Sigmoid colon (tissue), 7 donors: Measurements from ENCODE around the gene FAM240A. TPM values are rescaled to one million over a fixed set of nuclear protein-coding genes. Genes with fewer than 3 reads are reported as not detected.
"Not testable (repeated sequence)": the region's sequence is repeated elsewhere in the genome, so short reads cannot be mapped to it uniquely, and the experiment has no call there.

Source experiments
- DNase-seq: peaks from one replicate; pipeline ENCODE4 v3.0.0-alpha.2; 2019
- H3K27ac ChIP-seq, 4 donors: fragments of 200-600 bp; sonication (generic); one replicate each; pipeline ENCODE4 v1.5.1; 2016 to 2019; ENCODE audit warnings: mild to moderate bottlenecking in 1 of 4
- H3K27me3 ChIP-seq, 3 donors: fragments of 200-600 bp; sonication (generic); one replicate each; pipeline ENCODE4 v1.5.1; 2019; ENCODE audit warnings: mild to moderate bottlenecking in 1 of 3
- H3K36me3 ChIP-seq, 4 donors: fragments of 200-600 bp; sonication (generic); one replicate each; pipeline ENCODE4 v1.5.1; 2016 to 2019
- H3K4me1 ChIP-seq, 4 donors: fragments of 200-600 bp; sonication (generic); one replicate each; pipeline ENCODE4 v1.5.1; 2017 to 2019
- H3K4me3 ChIP-seq, 4 donors: fragments of 200-600 bp; sonication (generic); one replicate each; pipeline ENCODE4 v1.5.1; 2017 to 2019; ENCODE audit warnings: mild to moderate bottlenecking in 2 of 4, moderate library complexity in 1 of 4
- H3K9me3 ChIP-seq, 4 donors: fragments of 200-600 bp in 3 of 4; sonication (generic) in 3 of 4; one replicate each; pipeline versions ENCODE4 v1.5.1 to v1.6.1; 2013 to 2019
- CTCF ChIP-seq, 4 experiments: fragments of 450-650 bp in 3 of 4; fragments of 200-600 bp in 1 of 4; IDR thresholded peaks; one replicate each; pipeline ENCODE4 v1.5.1; 2016 to 2019; ENCODE audit warnings: antibody characterized with exemption in 4 of 4, mild to moderate bottlenecking in 3 of 4, moderate library complexity in 2 of 4
- EP300 ChIP-seq, 4 donors: sonication (generic); formaldehyde crosslinking; IDR thresholded peaks; one replicate each; pipeline ENCODE4 v1.6.1; 2017; ENCODE audit warnings: antibody characterized with exemption in 4 of 4
- POLR2A ChIP-seq, 2 donors: fragments of 450-650 bp; IDR thresholded peaks; one replicate each; pipeline ENCODE4 v1.6.1; 2016; ENCODE audit warnings: antibody characterized with exemption in 2 of 2, mild to moderate bottlenecking in 2 of 2, moderate library complexity in 2 of 2
- POLR2AphosphoS5 ChIP-seq, 4 donors: sonication (generic); formaldehyde crosslinking; IDR thresholded peaks; one replicate each; pipeline ENCODE4 v1.6.1; 2017; ENCODE audit warnings: antibody characterized with exemption in 4 of 4
- WGBS, 2 donors: extraction: QIAGEN DNeasy Blood & Tissue Kit; methylation state at CpG; one replicate each; pipeline ENCODE4 v1.1.7; 2013; 5-methylcytosine and 5-hydroxymethylcytosine counted together
- intact Hi-C: fragments of 100-400 bp; cut with DNase I; formaldehyde crosslinking; loops from one replicate; pipeline ENCODE4 v1.15.1; 2023
- polyA plus RNA-seq, 3 donors: library from polyadenylated mRNA; stranded (reverse); fragments of 200-250 nt; gene quantifications; one replicate each; pipeline ENCODE4 v1.2.3, GENCODE V29; 2013
- total RNA-seq, 4 donors: library from RNA; depleted of rRNA; stranded (reverse); fragments of >200 nt; gene quantifications; one replicate each; pipeline ENCODE4 v1.1.0, GENCODE V29; 2016
- donor health status: healthy with polysubstance abuse.
- donor health status: Bipolar disorder and iron deficiency.
- donor health status: healthy.

The FAM240A gene
- total and polyA plus RNA-seq, 7 donors, result not detected

GRCh38 chr3:46586738-46587246 lies 25.5 kb upstream of the FAM240A start:
- Histone ChIP-seq H3K36me3 (no peaks in the 10 kb centered on the region), H3K27ac (no peak overlapping the region), H3K4me3 (no peak overlapping the region), H3K9me3 (no peaks in the 10 kb centered on the region), H3K27me3 (no peaks in the 10 kb centered on the region), H3K4me1 (no peaks in the 10 kb centered on the region)
- intact Hi-C loops, result no loop called here
- no peak for DNase-seq
- WGBS, 2 donors, result 81 to 88% methylated on average over 6 of the region's 6 CpGs
- no peak for TF ChIP-seq CTCF (IDR thresholded peaks at IDR 0.05)
- no peak for TF ChIP-seq POLR2A (IDR thresholded peaks at IDR 0.05)
- TF ChIP-seq POLR2AphosphoS5 (IDR thresholded peaks at IDR 0.05), result no peak
- TF ChIP-seq EP300 (IDR thresholded peaks at IDR 0.05), result no peak

- DNase-seq, H3K9me3 ChIP-seq, H3K4me1 ChIP-seq, H3K4me3 ChIP-seq, H3K36me3 ChIP-seq, H3K27ac ChIP-seq, intact Hi-C loops, H3K27me3 ChIP-seq: not testable (repeated sequence)
- WGBS, 2 donors, result 76 to 77% methylated on average over 3 of the region's 3 CpGs
Measured at GRCh38 chr3:46587268-46587667, 25.1 kb upstream of the FAM240A start.

GRCh38 chr3:46593274-46593862 lies 19.0 kb upstream of the FAM240A start:
- Histone ChIP-seq H3K9me3 (no peaks in the 10 kb centered on the region), H3K4me3 (no peak overlapping the region), H3K36me3 (no peaks in the 10 kb centered on the region), H3K4me1 (no peaks in the 10 kb centered on the region), H3K27me3 (no peaks in the 10 kb centered on the region), H3K27ac (no peak overlapping the region)
- intact Hi-C loops, result no loop called here
- TF ChIP-seq EP300 (IDR thresholded peaks at IDR 0.05) (no peak), POLR2AphosphoS5 (IDR thresholded peaks at IDR 0.05) (no peak), POLR2A (IDR thresholded peaks at IDR 0.05) (no peak), CTCF (IDR thresholded peaks at IDR 0.05) (no peak)
- WGBS, 2 donors, result 89 to 92% methylated on average over 14 of the region's 14 CpGs
- no peak for DNase-seq

GRCh38 chr3:46593979-46594378 lies 18.3 kb upstream of the FAM240A start:
- intact Hi-C loops, result no loop called here
- no peaks in the 10 kb centered on the region for H3K4me1 ChIP-seq
- TF ChIP-seq POLR2A (IDR thresholded peaks at IDR 0.05) (no peak), CTCF (IDR thresholded peaks at IDR 0.05) (no peak), EP300 (IDR thresholded peaks at IDR 0.05) (no peak), POLR2AphosphoS5 (IDR thresholded peaks at IDR 0.05) (no peak)

GRCh38 chr3:46594723-46595122 lies 17.6 kb upstream of the FAM240A start:
- Histone ChIP-seq H3K36me3 (no peaks in the 10 kb centered on the region), H3K9me3 (no peaks in the 10 kb centered on the region), H3K27me3 (no peaks in the 10 kb centered on the region), H3K4me1 (no peaks in the 10 kb centered on the region), H3K27ac (no peak overlapping the region), H3K4me3 (no peak overlapping the region)
- intact Hi-C loops, result no loop called here
- no peak for DNase-seq
- TF ChIP-seq POLR2AphosphoS5 (IDR thresholded peaks at IDR 0.05) (no peak), CTCF (IDR thresholded peaks at IDR 0.05) (no peak), EP300 (IDR thresholded peaks at IDR 0.05) (no peak), POLR2A (IDR thresholded peaks at IDR 0.05) (no peak)
- 92 to 95% methylated on average over 4 of the region's 4 CpGs for WGBS, 2 donors

More at GRCh38 chr3:46593979-46594378, 18.3 kb upstream of the FAM240A start:
- Histone ChIP-seq H3K9me3 (no peaks in the 10 kb centered on the region), H3K36me3 (no peaks in the 10 kb centered on the region), H3K4me3 (no peak overlapping the region), H3K27me3 (no peaks in the 10 kb centered on the region), H3K27ac (no peak overlapping the region)
- DNase-seq, result no peak
